C1 segment of cervical spinal cord (tissue), 14 donors: ENCODE results near the gene PANK1.
"Not testable (repeated sequence)": the region's sequence is repeated elsewhere in the genome, so short reads cannot be mapped to it uniquely, and the experiment has no call there.

Experiments
- DNase-seq, 14 donors: peaks; one replicate each; lab custom pipeline; 2025; lab: John Stamatoyannopoulos, UW

The PANK1 gene

DNA sequence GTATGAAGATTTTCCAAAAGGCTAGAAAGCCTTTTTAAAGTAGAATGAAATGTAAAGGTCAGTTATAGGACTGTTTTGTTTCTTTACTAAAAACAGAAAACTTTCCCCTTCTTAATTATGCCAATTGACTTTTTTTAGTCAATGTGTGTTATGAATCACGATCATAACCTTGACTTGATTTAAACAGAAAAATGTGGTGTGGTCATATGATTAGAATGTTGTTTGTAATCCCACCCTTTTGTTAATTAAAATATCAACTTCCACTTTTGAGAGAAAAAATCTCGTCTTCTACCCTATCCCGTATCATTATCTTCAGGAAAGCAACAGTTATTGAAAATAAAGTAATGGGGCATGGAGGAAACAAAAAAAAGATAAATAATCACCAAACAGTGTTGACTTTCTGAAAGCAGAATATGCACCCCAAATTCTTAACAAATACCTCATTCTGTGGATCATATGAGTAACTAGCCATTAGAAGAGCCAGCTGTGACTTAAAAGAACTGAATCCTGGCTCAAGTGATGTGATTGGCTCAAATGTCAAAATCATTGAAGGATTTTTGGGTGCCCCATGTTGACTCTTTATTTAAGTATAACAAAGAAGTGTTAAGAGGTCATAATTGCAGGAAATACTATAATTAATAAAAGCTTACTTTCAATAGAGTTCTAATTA lies 77.3 kb downstream of the PANK1 start:
- DNase-seq: no peak

DNA sequence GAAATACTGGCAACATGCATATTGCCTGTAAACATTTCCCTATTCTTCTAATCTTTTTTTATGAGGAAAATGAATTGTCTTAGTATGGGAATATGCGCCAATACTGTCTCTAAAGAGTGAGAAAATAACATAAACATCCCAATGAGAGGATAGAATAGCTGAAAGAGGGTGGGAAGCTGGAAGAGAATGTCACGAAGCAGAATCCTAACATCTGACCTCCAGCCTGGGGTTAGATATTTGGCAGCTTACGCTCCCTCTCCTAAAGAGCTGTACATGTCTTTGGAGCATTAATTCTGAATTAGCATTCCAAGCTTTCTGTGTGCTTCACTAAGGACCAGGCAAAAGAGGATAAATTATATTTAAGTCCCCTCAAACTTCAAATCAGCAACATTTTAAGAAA lies 78.0 kb downstream of the PANK1 start:
- DNase-seq: no peak

DNA sequence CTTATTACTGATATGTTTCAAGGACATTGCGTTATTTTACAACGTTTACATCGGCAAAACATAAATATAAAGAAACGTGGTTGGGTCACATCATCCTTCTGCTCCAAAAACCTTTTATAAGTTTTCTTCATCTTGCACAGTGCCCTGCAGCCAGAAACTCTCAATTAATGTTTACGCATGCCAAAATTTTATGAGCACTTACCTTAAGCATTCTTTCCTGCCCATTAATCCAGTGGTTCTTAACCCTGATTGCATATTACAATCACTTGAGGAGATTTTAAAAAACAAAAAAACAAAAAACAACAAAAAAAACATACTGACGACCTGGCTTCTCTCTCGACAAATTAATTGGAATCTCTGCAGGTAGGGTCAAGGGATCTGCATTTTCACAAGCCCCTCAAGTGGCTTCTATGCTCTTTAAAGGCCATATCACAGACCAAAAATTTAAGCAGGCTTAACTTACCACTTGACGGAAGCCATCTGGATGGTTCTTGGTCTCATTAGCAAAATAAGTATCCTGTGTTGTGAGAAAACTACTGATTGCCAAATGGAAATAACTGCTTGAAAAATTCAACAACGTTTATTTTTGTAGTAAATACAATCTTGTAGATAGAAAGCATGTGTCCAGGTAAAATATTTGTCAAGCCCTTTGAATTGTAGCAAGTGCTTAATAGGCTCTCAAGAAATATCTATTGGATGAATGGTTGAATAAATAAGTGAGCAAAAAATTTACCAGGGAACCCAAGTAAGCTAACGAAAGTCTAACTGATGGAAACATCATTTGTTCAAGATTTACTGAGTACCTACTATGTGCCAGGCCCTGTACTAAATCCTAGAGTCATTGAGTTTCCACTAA lies 78.7 kb downstream of the PANK1 start:
- no peak for DNase-seq

DNA sequence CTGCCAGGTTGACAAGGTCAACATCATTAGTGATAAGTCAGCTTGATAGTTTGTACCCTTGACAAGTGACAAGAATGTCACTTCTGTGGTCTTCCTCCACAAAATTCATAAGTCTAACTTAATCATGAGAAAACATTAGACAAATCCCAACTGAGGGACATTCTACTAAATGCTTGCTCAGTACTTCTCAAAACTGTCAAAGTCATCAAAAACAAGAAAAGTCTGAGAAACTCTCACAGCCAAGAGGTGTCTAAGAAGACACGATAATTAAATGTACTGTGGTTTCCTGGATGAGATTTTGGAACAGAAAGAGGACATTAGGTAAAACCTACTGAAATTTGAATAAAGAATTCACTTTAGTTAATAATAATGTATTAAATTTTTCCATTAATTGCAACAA lies 79.9 kb downstream of the PANK1 start:
- DNase-seq: no peak

DNA sequence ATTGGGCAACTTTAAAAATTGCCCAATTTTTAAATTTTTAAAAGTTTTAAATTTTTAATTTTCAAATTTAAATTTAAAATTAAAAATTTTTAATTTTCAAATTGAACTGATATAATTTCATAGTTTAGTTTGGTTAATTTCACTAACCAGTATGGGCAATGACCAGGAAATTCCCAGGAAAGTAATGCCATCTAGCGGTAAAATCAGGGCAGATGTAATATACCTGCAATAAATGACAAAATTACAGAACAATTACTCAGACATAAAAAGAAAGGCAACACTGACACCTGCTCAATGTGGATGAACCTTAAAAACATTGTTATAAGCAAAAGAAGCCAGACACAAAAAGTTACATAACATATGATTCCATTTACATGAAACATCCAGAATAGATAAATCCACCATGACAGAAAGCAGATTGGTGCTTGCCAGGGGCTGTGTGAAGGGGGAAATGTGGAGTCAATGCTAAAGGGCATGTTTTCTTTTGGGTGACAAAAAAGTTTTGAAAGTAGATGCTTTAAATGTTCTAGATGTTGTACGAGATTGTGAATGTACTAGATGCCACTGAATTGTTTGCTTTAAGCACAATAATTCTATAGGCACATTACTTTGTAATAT lies 81.1 kb downstream of the PANK1 start:
- DNase-seq: peak in 1 of 14 donors; percentile 32

DNA sequence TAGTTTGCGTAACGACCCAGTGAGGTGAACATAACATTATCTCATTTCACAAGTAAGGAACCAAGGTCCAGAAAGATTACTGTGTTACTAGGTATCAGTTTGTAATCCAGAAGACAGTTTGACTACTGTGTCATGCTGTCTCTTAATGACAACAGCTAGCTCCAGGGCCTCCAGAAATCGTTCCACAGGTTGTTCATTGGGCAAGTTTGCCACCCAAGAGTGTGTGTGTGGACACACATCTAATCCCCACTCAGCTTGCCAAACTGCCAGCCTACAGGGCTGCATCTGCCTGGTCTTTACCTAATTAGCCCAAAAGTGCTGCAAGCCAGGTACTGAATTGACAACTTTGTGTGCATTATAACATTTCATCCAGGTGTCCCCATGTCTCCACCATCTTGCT lies 81.7 kb downstream of the PANK1 start:
- no peak for DNase-seq

DNA sequence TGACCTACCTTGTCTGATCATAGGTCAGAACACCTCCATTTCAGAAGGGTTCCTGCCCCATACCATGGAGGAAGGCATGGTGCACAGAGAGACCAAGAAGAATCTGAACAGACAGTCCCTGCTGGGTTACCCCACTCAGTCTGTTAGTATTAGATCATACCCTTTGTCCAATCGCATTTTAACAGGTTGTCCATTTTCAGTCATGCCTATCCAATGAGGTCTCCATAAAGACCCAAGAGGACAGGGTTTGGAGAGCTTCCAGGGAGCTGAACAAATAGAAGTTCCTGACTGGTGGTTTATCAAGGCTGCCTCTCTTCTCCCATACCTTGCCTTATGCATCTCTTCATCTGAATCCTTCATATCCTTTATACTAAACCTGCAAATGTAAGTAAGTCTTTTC lies 88.4 kb downstream of the PANK1 start:
- DNase-seq: no peak

DNA sequence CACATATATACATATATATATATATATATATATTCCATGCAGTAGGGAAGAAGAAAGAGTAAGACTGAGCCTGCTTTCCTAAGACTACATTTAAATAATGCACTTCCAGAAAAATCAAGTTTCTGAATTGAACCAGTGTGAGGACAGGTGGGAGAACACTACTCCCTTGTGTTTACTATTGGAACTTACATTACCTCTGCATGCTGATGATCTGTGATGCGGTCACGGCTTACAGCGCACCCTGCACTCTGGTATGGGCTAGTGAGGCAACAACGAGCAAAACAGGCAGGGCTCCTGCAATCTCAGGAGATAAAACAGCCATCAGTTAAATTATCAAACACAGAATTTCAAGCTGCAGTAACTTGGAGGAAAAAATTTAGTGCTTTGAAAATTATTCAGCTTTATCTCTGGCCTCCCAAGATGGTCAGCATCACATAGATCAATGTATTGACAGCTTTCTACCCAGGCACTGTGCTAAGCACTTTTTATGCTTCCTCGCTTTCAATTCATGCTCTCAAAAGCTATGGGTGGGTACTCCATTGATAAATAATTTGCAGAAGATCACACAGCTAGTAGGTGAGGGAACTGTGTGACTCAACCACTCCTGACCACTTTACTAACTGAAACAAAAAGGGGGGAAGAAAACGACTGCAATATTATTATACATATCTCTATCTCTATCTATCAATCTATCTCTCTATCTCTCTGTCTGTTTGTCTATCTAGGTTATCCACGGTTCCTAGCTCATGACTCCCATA lies 89.2 kb downstream of the PANK1 start:
- no peak for DNase-seq

DNA sequence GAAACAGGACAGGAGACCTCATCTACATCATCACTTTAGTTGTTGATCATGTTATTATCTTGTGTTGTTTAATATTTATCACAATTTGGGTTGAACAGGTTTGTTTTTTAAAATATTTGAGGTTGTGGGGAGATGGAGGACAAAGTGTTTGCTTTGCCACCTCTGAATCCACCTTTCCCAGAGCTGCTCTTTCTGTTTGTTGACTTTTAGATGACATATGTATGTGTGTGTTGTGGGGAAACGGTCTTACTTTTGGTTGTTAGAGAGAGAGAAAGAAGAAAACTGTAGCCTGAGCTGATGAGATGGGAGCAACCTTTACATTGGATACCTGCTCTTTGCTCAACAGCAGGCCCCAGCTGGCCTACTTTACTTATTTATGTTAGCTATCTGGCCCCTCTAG lies 90.6 kb downstream of the PANK1 start:
- DNase-seq: no peak

DNA sequence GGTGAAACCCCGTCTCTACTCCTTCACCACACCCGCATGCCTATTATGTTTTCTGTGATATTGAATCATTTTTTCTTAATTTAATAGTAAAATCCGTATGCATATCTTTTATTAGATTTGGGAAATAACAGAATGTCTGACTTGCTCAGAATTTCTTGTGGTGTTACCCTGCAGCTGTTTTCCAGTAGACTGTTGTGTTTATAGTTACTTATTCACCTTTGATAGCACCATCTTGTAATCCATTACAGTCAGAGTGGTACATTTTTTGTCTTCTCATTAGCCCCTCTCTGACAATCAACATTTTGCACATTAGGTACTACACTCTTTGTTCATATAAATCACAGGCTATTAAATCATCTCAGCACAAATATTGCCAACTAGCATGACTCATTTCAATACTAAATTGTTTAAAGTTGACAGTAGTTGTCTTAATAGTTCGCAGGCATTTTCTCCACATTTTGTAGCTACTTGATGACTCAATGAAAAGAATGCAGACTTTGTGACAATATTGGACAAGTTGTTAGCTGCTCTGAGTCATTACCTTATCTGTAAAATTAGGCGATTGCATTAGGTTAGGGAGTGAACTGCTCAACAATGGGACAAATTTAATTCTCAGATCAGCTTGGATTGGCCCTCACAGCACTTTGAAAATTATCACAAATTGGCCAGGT lies 91.8 kb downstream of the PANK1 start:
- no peak for DNase-seq

DNA sequence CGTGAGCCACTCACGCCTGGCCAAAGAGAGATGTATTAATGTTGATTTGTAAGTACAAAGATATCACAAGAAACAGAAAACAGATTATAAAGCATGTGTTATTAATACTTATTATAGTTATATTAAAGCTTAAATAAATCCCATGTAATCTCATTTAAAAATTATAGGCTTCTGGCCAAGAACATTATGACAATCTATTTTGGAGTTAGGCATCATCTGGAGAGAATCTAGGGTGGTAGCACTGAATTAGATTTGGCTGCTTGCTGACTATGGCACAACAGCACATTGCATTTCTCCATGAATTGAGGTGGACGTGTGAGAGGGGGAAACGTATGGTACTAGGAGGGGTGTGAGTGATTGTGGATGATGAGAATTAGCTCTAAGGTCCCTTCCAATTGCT lies 92.8 kb downstream of the PANK1 start:
- DNase-seq: no peak

DNA sequence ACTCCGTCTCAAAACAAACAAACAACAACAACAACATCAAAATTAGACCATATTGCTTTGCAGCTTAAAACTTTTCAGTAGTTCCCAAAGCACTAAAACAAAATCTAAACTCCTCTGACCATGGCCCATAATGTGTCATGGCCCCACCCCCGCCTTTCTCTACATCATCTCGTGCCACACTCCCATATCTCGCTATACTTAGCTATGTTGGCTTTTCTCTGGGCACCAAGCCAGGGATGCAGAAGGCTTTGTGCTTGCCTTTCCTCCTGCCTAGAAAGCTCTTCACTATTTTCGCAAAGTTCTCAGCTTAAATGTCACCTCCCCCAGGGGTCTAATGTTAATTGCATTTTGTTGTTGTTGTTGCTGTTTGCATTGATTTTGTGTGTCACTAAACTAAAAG lies 94.5 kb downstream of the PANK1 start:
- DNase-seq: no peak

DNA sequence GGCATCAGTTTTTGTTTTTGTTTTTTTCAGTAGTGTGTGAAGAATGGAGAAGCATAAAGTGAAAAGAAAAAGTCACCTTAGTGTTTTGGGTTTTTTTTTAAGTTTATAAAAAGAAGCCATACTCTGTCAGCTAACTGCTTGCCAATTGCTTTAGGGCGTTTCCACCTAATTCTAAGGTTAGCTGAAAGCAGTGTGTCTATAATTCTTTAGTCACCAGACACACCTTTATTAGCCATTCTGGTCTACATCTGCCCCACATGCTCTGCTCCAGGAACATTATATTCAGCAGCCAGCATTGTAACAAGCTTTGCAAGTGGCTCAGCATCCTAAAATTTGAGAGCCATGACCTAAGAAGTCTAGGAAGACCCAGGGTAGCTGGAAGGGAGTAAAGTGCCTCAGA lies 95.5 kb downstream of the PANK1 start:
- DNase-seq: no peak

DNA sequence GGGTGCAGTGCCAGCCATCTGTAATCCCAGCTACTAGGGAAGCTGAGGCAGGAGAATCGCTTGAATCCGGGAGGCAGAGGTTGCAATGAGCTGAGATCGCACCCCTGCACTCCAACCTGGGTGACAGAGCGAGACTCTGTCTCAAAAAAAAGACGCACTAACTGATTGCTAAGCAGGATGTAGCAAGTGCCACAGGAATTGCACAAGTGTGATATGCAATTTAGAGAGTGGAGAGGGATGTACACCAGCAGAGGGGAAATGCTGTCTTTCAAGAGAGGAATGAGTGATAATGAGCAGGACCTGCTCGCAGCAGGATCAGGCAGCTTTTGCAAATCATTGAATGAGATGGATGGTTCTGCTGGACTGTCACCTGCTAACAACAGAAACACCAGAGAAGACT lies 96.4 kb downstream of the PANK1 start:
- DNase-seq: no peak

DNA sequence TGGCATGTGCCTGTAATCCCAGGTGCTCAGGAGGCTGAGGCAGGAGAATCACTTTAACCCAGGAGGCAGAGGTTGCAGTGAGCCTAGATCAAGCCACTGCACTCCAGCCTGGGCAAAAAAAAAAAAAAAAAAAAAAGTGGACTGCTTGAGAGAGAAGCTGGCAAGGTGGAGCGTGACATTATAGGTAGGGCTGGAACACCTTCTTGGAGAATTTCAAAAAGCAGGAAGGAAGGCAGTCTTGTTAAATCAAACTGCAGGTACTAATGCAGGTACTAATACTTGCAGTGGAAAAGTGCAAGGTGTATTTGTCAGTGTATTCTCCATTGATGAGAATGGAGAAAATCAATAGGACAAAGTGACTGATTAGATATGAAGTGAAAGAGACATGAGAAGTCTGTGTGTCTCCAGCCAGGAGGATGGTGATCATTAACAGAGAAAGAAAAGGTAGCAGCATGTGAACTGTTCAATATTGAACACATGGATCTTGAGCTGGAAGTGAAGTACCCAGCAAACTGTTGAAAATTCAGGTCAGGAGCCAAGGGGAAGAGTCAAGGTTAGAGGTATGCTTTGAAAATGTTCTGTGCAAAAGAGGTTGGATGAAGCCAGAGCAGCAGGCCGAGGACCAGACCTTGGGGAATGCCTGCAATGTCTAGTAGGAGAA lies 97.1 kb downstream of the PANK1 start:
- DNase-seq: no peak

DNA sequence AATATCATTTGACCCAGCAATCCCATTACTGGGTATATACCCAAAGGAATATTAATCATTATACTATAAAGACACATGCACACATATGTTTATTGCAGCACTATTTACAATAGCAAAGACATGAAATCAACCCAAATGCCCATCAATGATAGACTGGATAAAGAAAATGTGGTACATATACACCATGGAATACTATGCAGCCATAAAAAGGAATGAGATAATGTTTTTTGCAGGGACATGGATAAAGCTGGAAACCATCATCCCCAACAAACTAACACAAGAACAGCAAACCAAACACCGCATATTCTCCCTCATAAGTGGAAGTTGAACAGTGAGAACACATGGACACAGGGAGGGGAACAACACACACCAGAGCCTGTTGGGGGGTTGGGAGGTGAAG lies 98.4 kb downstream of the PANK1 start:
- not testable (repeated sequence) for DNase-seq

DNA sequence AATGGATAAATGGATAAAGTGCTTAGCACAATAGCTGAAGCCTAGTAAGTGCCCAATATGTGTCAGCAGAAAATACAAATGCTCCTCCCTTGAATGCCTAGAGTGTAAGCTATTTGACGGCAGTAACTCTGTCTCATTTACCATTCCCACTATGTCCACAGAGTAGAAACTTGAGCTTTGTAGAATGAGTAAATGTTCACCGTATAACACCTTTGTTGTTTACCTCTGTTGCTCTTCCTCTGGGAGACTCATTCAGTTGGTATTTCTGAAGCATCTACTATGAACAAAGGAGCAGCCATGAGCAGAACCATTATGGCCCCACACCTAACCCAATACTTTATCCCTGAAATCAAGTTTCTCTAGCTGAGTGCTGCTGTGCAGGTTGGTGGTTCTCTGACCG lies 101.2 kb downstream of the PANK1 start:
- no peak for DNase-seq

DNA sequence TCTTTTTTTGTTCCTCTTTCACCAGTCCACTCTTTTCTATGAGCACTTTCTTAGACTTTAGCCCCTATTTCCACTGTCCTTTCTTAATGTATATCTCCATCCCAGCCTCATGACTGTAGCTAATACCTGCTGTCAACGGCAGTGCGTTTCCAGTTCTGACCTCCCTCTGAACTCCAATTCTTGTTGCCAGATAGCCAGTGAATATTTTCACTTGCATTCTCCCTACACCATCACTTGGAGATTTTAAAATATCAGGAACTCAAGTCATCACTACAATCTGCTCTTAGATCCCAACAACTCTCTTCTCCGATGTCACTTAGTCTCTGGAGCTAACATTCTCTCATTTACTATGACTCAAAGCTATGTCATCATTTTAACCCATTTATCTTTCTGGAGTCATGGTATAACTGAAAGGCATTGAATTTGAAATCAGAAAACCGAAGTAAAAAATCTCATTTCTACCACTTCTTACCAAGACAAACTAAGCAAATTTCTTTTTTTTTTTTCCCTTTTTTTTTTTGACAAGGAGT lies 104.6 kb downstream of the PANK1 start:
- DNase-seq: no peak

DNA sequence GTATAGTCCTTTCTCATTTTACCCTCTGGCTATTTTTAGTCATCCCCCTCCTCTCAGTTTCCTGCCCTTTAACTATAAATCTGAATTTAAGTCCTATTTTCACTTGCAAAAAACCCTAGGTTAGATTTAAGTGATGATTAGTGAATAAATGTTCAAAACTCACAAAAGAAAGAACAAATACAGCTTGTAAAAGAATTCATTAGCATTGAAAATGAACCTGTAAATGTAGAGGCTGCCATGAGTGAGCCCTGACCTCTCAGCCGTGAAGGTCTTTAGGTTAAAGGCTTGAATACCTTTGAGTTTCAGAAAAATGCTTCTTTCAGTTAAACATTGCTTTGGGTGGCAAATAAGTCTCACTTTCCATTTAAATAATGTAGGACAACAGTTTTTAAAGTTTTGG lies 107.7 kb downstream of the PANK1 start:
- DNase-seq: no peak

DNA sequence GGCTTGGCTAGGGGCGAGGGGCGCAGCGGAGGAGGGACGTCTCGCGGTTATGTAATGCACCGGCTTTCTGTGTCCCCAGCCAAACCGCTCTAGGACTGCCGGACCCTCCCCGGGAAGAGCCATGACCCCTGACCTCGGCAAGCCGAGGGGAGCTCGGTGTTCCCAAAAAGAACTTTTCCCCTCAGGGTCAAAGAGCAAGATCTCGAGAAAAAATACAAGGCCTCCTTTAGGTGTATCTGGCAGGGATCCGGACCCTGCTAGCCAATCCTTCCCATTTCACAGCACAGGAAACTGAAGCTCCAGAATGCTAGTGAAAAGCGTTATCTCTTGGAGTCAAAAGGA lies 109.1 kb downstream of the PANK1 start:
- DNase-seq: no peak
